Measurements from ENCODE around the gene VDR. TPM values are rescaled to one million over a fixed set of nuclear protein-coding genes. Genes with fewer than 3 reads are reported as not detected.

VDR gene
- total RNA-seq, 1 experiment from 2014 or later: 22.3 TPM

- POLR2A ChIA-PET: interaction anchor here (0.6 to 5.9 kb wide), 14 partner anchors 8 to 85 kb away, joined by 3 to 110 read pairs (median 6); partner anchors contain the start of gene VDR
- BruUV-seq (replicated peaks): no TSS peak
- Mint-ChIP-seq H3K27me3 (ENCODE audit: insufficient read depth, unreplicated experiment) (no peaks in the 10 kb centered on the region), H3K4me1 (ENCODE audit: insufficient read depth, unreplicated experiment) (peaks cover 73% of the 10 kb centered on the region), H3K27ac (ENCODE audit: low read depth, unreplicated experiment) (peak within 1 kb of the TSS; percentile 93), H3K36me3 (ENCODE audit: insufficient read depth, unreplicated experiment) (no peaks in the 10 kb centered on the region), H3K9me3 (ENCODE audit: unreplicated experiment) (no peaks in the 10 kb centered on the region), H3K4me3 (ENCODE audit: unreplicated experiment) (peak within 1 kb of the TSS; percentile 98)
- intact Hi-C loops (cut with micrococcal nuclease): loop anchor here (1.0 to 10.0 kb wide), 3 partner anchors 17 to 735 kb away; no protein-coding TSS in a partner anchor
- TF ChIP-seq, protein P1, sequence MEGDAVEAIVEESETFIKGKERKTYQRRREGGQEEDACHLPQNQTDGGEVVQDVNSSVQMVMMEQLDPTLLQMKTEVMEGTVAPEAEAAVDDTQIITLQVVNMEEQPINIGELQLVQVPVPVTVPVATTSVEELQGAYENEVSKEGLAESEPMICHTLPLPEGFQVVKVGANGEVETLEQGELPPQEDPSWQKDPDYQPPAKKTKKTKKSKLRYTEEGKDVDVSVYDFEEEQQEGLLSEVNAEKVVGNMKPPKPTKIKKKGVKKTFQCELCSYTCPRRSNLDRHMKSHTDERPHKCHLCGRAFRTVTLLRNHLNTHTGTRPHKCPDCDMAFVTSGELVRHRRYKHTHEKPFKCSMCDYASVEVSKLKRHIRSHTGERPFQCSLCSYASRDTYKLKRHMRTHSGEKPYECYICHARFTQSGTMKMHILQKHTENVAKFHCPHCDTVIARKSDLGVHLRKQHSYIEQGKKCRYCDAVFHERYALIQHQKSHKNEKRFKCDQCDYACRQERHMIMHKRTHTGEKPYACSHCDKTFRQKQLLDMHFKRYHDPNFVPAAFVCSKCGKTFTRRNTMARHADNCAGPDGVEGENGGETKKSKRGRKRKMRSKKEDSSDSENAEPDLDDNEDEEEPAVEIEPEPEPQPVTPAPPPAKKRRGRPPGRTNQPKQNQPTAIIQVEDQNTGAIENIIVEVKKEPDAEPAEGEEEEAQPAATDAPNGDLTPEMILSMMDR (IDR thresholded peaks at IDR 0.05; ENCODE audit: unreplicated experiment): no peak
- peak; percentile 81 for DNase-seq (ENCODE audit: unreplicated experiment)
- CTCF ChIA-PET: interaction anchor here (0.7 to 4.2 kb wide), 12 partner anchors 8 to 138 kb away, joined by 3 to 33 read pairs (median 8); no protein-coding TSS in a partner anchor
Observed at GRCh38 chr12:47819896-47820630, 84.7 kb downstream of the VDR start, which contains the start of gene HDAC7. Gene HDAC7 (minus strand): TSS chr12:47819903. CDS start chr12:47819785, 118 bp downstream.

- POLR2A ChIA-PET: interaction anchor here (0.6 to 5.9 kb wide), 15 partner anchors 11 to 144 kb away, joined by 3 to 110 read pairs (median 5); partner anchors contain the start of genes TMEM106C and VDR
- TF ChIP-seq, protein P1 (IDR thresholded peaks at IDR 0.05; ENCODE audit: unreplicated experiment): peak; percentile 17
Observed at GRCh38 chr12:47819138-47819895, 85.5 kb downstream of the VDR start.

DNA sequence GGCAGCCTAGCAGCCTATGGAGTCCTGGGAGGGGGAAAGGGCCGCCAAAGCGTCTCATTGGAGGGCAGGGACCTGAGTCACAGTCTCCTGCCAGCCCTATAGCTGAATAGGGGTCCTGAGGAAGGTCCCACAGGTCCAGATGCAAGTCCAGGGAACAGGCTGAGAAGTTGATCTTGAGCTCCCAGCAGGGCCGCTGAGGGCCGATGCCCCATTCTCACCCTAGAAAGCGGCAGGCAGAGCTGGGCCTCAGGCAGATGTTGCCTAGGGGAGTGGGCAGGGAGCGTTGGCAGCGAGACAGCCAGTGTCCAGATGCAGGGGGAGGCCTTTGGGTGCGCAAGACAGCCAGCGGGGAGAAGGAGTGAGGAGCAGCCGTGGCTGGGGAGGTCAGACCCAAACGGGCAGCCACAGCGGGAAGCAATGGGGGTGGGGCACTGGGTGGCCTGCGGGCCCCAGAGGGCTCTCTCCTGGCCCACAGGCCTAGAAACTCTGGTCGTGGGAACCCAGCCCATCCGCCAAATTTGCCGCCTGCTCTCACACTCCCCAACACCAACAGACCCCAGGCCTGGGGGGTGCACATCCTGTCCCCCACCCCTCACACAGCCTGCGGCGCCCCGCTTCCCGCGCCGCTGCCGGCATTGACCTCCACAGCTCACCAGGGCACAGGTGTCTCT is 86.2 kb downstream of the VDR start:
- intact Hi-C loops (cut with micrococcal nuclease): loop anchor here (5.0 kb wide), 1 partner anchor 41 kb away; no protein-coding TSS in a partner anchor
- CTCF ChIA-PET: interaction anchor here (0.7 to 4.2 kb wide), 12 partner anchors 10 to 131 kb away, joined by 3 to 33 read pairs (median 6); partner anchors contain the start of gene RPAP3
- no peaks in the 10 kb centered on the region for H3K36me3 Mint-ChIP-seq (ENCODE audit: insufficient read depth, unreplicated experiment)

More at GRCh38 chr12:47819138-47819895, 85.5 kb downstream of the VDR start:
- CTCF ChIA-PET: interaction anchor here (0.7 to 4.2 kb wide), 12 partner anchors 10 to 139 kb away, joined by 3 to 33 read pairs (median 7); no protein-coding TSS in a partner anchor
- Mint-ChIP-seq H3K9me3 (ENCODE audit: unreplicated experiment) (no peaks in the 10 kb centered on the region), H3K4me3 (ENCODE audit: unreplicated experiment) (peak overlapping the region; percentile 98), H3K27ac (ENCODE audit: low read depth, unreplicated experiment) (peak overlapping the region; percentile 78), H3K4me1 (ENCODE audit: insufficient read depth, unreplicated experiment) (peaks cover 73% of the 10 kb centered on the region), H3K36me3 (ENCODE audit: insufficient read depth, unreplicated experiment) (no peaks in the 10 kb centered on the region), H3K27me3 (ENCODE audit: insufficient read depth, unreplicated experiment) (no peaks in the 10 kb centered on the region)
- no peak for DNase-seq (ENCODE audit: unreplicated experiment)
- no TSS peak for BruUV-seq (replicated peaks)
- intact Hi-C loops (cut with micrococcal nuclease): loop anchor here (5.0 kb wide), 1 partner anchor 42 kb away; no protein-coding TSS in a partner anchor

More for the DNA sequence above, 86.2 kb downstream of the VDR start:
- Mint-ChIP-seq H3K27me3 (ENCODE audit: insufficient read depth, unreplicated experiment) (no peaks in the 10 kb centered on the region), H3K9me3 (ENCODE audit: unreplicated experiment) (no peaks in the 10 kb centered on the region), H3K4me1 (ENCODE audit: insufficient read depth, unreplicated experiment) (peaks cover 71% of the 10 kb centered on the region), H3K27ac (ENCODE audit: low read depth, unreplicated experiment) (peak overlapping the region; percentile 78), H3K4me3 (ENCODE audit: unreplicated experiment) (peak overlapping the region; percentile 98)
- DNase-seq (ENCODE audit: unreplicated experiment): peak; percentile 45
- no TSS peak for BruUV-seq (replicated peaks)
- TF ChIP-seq, protein P1 (IDR thresholded peaks at IDR 0.05; ENCODE audit: unreplicated experiment): no peak
- POLR2A ChIA-PET: interaction anchor here (0.7 to 5.9 kb wide), 9 partner anchors 8 to 145 kb away, joined by 3 to 110 read pairs (median 4); partner anchors contain the start of gene TMEM106C
